GM20000 (cell line): ENCODE data around the gene FAM240A.

ENCODE experiments used
- DNase-seq: peaks from one replicate; pipeline ENCODE4 v3.0.0; 2012; ENCODE audit warnings: low spot score
- TF ChIP-seq, protein P1 (sequence below): IDR thresholded peaks from 2 replicates; pipeline ENCODE4 v1.5.1; 2012; ENCODE audit warnings: mild to moderate bottlenecking, control low read depth; ENCODE audit errors: extremely low read depth, missing control alignments

The FAM240A gene

DNA sequence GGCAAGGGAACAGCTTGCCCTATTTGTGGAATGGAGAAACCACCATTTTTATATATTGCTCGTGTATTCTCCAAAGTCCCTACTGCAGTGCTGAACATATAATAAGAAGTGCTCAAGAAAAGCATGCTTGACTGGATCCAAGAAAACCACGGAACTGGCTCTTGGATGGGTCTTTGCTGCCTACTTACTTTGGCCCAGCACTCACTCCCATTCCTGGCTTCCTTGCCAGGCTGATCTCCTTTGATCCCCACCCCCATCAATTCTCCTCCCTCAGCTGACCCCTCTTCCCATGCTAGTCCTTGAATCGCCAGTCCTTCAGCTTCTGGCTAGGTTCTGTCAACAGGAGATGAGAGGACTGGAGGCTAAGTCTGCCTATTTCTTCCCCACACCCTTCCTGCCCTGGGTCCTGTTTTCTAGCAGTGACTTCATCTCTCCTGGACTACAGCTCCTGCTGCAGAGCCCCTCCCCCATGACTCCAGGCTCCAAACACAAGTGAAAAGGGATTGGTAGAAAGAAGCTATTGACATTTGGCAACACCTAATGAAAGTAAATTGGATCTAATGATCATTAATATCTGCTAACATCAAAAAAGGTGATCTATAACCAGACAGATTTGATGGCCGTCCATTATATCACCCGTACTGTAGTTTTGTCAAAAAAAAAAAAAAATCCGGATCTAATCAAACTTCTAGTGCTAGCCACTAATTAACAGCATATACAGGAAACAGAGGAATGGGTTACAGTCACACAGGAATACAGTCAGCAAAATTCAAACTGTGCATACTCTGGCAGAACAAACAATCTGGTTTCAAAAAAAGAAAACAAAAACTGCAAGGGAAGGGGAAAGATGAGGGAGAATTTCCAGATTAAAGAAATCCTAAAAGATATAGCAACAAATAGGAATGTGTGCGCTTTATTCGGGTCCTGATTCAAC, 7.8 kb downstream of the FAM240A start:
- TF ChIP-seq, protein P1, sequence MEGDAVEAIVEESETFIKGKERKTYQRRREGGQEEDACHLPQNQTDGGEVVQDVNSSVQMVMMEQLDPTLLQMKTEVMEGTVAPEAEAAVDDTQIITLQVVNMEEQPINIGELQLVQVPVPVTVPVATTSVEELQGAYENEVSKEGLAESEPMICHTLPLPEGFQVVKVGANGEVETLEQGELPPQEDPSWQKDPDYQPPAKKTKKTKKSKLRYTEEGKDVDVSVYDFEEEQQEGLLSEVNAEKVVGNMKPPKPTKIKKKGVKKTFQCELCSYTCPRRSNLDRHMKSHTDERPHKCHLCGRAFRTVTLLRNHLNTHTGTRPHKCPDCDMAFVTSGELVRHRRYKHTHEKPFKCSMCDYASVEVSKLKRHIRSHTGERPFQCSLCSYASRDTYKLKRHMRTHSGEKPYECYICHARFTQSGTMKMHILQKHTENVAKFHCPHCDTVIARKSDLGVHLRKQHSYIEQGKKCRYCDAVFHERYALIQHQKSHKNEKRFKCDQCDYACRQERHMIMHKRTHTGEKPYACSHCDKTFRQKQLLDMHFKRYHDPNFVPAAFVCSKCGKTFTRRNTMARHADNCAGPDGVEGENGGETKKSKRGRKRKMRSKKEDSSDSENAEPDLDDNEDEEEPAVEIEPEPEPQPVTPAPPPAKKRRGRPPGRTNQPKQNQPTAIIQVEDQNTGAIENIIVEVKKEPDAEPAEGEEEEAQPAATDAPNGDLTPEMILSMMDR = no peak
- no peak for DNase-seq

DNA sequence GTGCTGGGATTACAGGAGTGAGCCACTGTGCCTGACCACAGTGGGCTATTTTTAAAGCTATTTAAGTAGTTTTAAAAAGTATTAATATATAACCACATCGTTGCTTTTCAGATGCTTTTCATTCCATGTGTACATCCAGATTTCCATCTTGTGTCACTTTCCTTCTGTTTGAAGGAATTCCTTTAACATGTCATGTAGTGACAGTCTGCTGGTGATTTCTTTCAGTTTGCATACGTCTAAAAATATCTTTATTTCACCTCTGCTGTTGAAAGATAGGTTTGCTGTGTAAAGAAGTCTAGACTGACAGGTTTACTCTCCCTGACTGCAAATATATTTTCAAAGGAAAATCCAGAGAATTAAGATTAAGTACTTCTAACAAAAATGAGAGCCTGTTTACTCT, 12.2 kb downstream of the FAM240A start:
- TF ChIP-seq, protein P1 = no peak
- DNase-seq = no peak

DNA sequence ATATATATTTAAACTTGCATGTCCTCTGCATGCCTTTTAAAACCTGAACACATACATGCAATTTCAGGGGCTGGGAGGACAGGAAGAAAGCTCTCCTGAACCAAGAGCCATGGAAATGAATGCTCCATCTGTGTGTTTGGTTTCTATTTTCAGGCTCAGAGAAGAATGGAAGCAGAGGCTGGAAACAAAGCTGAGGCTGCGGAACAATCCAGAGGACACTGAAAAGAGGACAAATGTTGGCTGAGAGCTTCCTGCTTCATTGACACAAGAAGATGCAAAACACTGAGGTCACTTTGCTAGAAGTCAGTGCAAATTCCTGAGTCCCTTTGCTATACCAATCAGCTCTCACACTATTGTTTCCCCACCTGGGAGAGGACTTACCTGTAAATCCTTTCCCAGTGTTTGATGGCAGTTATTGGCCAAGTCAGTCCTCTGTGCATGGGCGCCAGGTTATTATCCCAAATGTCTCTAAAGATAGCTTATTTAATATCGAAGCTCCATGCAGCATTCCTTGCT, 12.7 kb downstream of the FAM240A start:
- no peak for DNase-seq
- TF ChIP-seq, protein P1 = no peak

DNA sequence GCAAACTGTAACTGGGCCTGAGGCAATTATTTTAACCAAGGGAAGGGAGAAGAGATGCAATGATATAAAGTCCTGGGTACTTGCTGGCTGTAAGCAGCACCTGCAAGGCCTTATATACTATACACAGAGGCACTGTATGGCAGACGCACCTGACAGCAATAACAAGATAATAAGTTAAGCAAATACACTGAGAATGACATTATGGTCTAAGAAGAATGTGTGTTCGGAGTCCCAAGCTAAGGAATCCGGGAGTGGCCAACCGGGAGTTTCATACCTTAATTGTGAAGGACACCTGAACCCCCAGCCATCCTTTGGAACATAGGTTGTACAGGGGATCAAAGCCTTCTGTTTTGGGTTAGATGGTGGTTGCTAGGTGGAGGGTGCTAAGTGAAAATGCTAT, 13.7 kb downstream of the FAM240A start:
- no peak for DNase-seq
- TF ChIP-seq, protein P1 = no peak

DNA sequence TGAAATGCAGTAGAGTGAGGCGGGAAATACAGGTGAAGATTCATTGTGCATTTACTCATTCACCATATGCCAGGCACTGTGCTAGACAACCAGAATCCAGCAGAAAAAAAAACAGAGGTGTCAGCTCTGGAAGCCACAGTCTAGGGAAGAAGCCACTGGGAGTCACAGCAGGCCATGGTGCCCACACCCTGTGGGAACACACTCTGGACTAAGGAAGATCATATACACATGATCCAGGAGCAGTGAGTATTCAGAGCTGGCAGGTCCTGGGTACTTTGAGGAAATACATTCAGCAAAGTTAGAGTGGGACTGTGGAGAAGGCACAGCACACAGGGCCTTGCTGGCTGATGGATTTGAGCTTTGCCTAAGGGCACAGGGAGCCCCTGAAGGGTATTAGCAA, 14.8 kb downstream of the FAM240A start:
- DNase-seq = no peak
- TF ChIP-seq, protein P1 = no peak

DNA sequence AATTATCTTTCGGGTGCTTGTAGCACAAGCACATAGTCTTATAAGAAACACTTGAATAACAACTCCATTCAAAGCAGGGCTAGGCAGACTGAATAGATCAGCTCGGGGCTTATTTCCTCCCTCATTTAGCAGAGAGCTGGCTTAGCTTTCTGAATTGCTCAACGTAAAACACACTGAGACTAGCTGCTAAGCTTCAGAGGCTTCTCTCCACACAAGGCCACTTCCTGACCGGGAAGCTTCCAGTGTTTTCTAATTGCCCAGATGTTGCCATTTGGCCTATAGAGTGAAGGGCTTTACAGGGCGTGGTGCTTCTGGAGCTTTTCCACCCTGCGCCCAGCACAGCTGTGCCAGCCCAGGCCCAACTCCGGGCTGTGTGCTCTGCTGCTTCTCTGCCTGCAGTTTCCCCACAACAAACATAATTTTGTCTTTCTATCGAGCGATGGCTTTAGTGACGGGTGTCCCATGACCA, 16.6 kb downstream of the FAM240A start:
- TF ChIP-seq, protein P1 = no peak
- DNase-seq = no peak
